Heart left ventricle (tissue), 13 donors: Measurements from ENCODE around the gene DDB1.

ENCODE experiments used
- POLR2A ChIP-seq, 2 donors: fragments of 450-650 bp; IDR thresholded peaks; one replicate each; pipeline ENCODE4 v1.6.1; 2017; ENCODE audit warnings: antibody characterized with exemption in 2 of 2, mild to moderate bottlenecking in 2 of 2, moderate library complexity in 2 of 2
- TF ChIP-seq, protein P1 (sequence below), 12 donors: fragments of 200-600 bp; sonication (generic) in 4 of 12; IDR thresholded peaks; one replicate each; pipeline versions ENCODE4 v1.5.0 to v1.8.0; 2018 to 2022; ENCODE audit warnings: antibody characterized with exemption in 12 of 12, mild to moderate bottlenecking in 5 of 12
- donor health status: ischemic (EF 13 %, LVEDD 7.1; RV severe dilation, severe dysfunction).
- donor health status: DM: no; HTN: yes; CAD: no.
- donor health status: DM: no; HTN: no; CAD: no.
- donor health status: ischemic (EF 25% LVEDD 6.9; RV normal size, moderate dysfunction).
- donor health status: ischemic (EF 25% LVEDD 5.7; RV mildly dilated, moderate dysfunction).
- donor health status: ischemic (EF 35%, LVEDD 5.7; RV mildly dilated, moderate dysfunction).
- donor health status: nonischemic (EF 11% LVEDD 7.7; RV severe dilation, severe dysfunction).
- donor health status: DM: yes; HTN: yes; CAD: no.
- donor health status: PGD.
- donor health status: ischemic (EF 29% LVEDD 5.4; RV normal size, mild dysfunction).
- donor health status: nonischemic (EF 23%, LVEDD 6.1; RV moderate dilation, normal function).

GRCh38 chr11:61258546-61258945, 74.4 kb downstream of the DDB1 start:
- no peak for TF ChIP-seq POLR2A (IDR thresholded peaks at IDR 0.05)
- TF ChIP-seq, protein P1, sequence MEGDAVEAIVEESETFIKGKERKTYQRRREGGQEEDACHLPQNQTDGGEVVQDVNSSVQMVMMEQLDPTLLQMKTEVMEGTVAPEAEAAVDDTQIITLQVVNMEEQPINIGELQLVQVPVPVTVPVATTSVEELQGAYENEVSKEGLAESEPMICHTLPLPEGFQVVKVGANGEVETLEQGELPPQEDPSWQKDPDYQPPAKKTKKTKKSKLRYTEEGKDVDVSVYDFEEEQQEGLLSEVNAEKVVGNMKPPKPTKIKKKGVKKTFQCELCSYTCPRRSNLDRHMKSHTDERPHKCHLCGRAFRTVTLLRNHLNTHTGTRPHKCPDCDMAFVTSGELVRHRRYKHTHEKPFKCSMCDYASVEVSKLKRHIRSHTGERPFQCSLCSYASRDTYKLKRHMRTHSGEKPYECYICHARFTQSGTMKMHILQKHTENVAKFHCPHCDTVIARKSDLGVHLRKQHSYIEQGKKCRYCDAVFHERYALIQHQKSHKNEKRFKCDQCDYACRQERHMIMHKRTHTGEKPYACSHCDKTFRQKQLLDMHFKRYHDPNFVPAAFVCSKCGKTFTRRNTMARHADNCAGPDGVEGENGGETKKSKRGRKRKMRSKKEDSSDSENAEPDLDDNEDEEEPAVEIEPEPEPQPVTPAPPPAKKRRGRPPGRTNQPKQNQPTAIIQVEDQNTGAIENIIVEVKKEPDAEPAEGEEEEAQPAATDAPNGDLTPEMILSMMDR (IDR thresholded peaks at IDR 0.05) = no peak
